HepG2 (cell line): ENCODE data around the gene GSK3A. TPM values are rescaled to one million over a fixed set of nuclear protein-coding genes. Genes with fewer than 3 reads are reported as not detected.

Experiments used
- AGO2 ChIP-seq: fragments of 200-400 bp; formaldehyde crosslinking; optimal IDR thresholded peaks from 2 replicates; pipeline ENCODE3; 2017; ENCODE audit warnings: mild to moderate bottlenecking, low read depth, low read length, moderate library complexity
- DRAP1 ChIP-seq: IDR thresholded peaks from 2 replicates; pipeline ENCODE4 v1.6.1; 2016; ENCODE audit warnings: missing genetic modification reagents, missing compliant biosample characterization
- DZIP1 ChIP-seq: sonication (generic); formaldehyde crosslinking; IDR thresholded peaks from 2 replicates; pipeline ENCODE4 v1.5.0; 2020; ENCODE audit warnings: mild to moderate bottlenecking, missing genetic modification reagents
- MAX ChIP-seq: IDR thresholded peaks from 2 replicates; pipeline ENCODE4 v1.6.1; 2012; ENCODE audit warnings: inconsistent platforms
- MXD4 ChIP-seq: IDR thresholded peaks from 2 replicates; pipeline ENCODE4 v1.6.1; 2016; ENCODE audit warnings: mild to moderate bottlenecking, missing biosample characterization, missing genetic modification reagents
- MXI1 ChIP-seq: IDR thresholded peaks from 3 replicates; pipeline ENCODE4 v1.6.1; 2012; ENCODE audit warnings: low read depth, low read length, inconsistent platforms, borderline replicate concordance
- PAF1 ChIP-seq: IDR thresholded peaks from 2 replicates; pipeline ENCODE4 v1.6.1; 2016; ENCODE audit warnings: missing genetic modification reagents, missing compliant biosample characterization
- RBFOX2 ChIP-seq: fragments of 200-400 bp; formaldehyde crosslinking; IDR thresholded peaks from 2 replicates; pipeline ENCODE4 v1.6.1; 2017; ENCODE audit warnings: low read depth, mild to moderate bottlenecking, low read length
- SAP130 ChIP-seq: IDR thresholded peaks from 2 replicates; pipeline ENCODE4 v1.6.1; 2016; ENCODE audit warnings: low read depth
- SNAI1 ChIP-seq: sonication (generic); formaldehyde crosslinking; IDR thresholded peaks from 2 replicates; pipeline ENCODE4 v1.5.0; 2020; ENCODE audit warnings: mild to moderate bottlenecking, missing genetic modification reagents, borderline replicate concordance
- ZFP37 ChIP-seq: sonication (generic); formaldehyde crosslinking; IDR thresholded peaks from 2 replicates; pipeline ENCODE4 v1.4.0; 2020; ENCODE audit warnings: missing genetic modification reagents, borderline replicate concordance
- ZNF180 ChIP-seq: sonication (generic); formaldehyde crosslinking; IDR thresholded peaks from 2 replicates; pipeline ENCODE4 v1.4.0; 2020; ENCODE audit warnings: low read depth, missing genetic modification reagents, borderline replicate concordance
- ZNF414 ChIP-seq: sonication (generic); formaldehyde crosslinking; IDR thresholded peaks from 2 replicates; pipeline ENCODE4 v1.5.0; 2020; ENCODE audit warnings: missing genetic modification reagents
- ZNF570 ChIP-seq: sonication (generic); formaldehyde crosslinking; IDR thresholded peaks from 2 replicates; pipeline ENCODE4 v1.4.0; 2020; ENCODE audit warnings: mild to moderate bottlenecking, missing genetic modification reagents, borderline replicate concordance
- ZNF574 ChIP-seq: sonication (generic); formaldehyde crosslinking; IDR thresholded peaks from 2 replicates; pipeline ENCODE4 v1.4.0; 2020; ENCODE audit warnings: missing genetic modification reagents
- ZNF687 ChIP-seq: sonication (generic); formaldehyde crosslinking; IDR thresholded peaks from 2 replicates; pipeline ENCODE4 v1.5.1; 2020; ENCODE audit warnings: mild to moderate bottlenecking, missing genetic modification reagents, moderate library complexity
- ZNF746 ChIP-seq: sonication (generic); formaldehyde crosslinking; IDR thresholded peaks from 2 replicates; pipeline ENCODE4 v1.8.0; 2022; ENCODE audit warnings: mild to moderate bottlenecking, missing genetic modification reagents
- polyA plus RNA-seq, 8 experiments: library from polyadenylated mRNA; depleted of rRNA in 3 of 8; stranded (reverse) in 7 of 8; unstranded in 1 of 8; fragments of >200 nt; fragmentation: Illumina TruSeq in 4 of 8; extraction: Trizol in 4 of 8; gene quantifications; 2 replicates each; pipeline versions ENCODE4 v1.2.1 to v1.2.3, GENCODE V29; 2011 to 2016; ENCODE audit warnings: low read depth in 4 of 8, missing spikeins in 1 of 8, mixed read lengths in 1 of 8; ENCODE audit not compliant: insufficient read depth in 1 of 8
- total RNA-seq, 5 experiments: library from RNA; depleted of rRNA; stranded (reverse); fragments of >200 nt; fragmentation: Illumina TruSeq; extraction: Trizol; gene quantifications; 2 replicates each; pipeline ENCODE4 v1.2.3, GENCODE V29; 2016; ENCODE audit warnings: low read depth in 1 of 5

The GSK3A gene
- total and polyA plus RNA-seq, 2 of the 13 experiments (the other 11 are each of a cell fraction or from before 2014, with no cell fraction given): 16.9 to 52.5 TPM

- TF ChIP-seq ZNF687 (CRISPR knock-in tag) (peak; percentile 15; the same call in 1 of the 2 replicates), ZNF180 (no peak), PAF1 (CRISPR knock-in tag) (no peak), MXD4 (0 out of 2 replicates have a peak, but pooled peaks have one; percentile 63), ZNF574 (CRISPR knock-in tag) (0 out of 2 replicates have a peak, but pooled peaks have one; percentile 33), ZNF414 (CRISPR knock-in tag) (peak; percentile 28), AGO2 (peak; percentile 79), DZIP1 (CRISPR knock-in tag) (no peak), SNAI1 (CRISPR knock-in tag) (peak; percentile 14; the same call in 1 of the 2 replicates), RBFOX2 (peak; percentile 65; the same call in 1 of the 2 replicates), SAP130 (peak; percentile 51), MAX (peak; percentile 38; the same call in 1 of the 2 replicates), ZFP37 (CRISPR knock-in tag) (peak; percentile 57; the same call in 1 of the 2 replicates), MXI1 (peak; percentile 29; the same call in 1 of the 3 replicates), ZNF746 (CRISPR knock-in tag) (0 out of 2 replicates have a peak, but pooled peaks have one; percentile 36), DRAP1 (CRISPR knock-in tag) (no peak), ZNF570 (CRISPR knock-in tag) (no peak)
These were observed 25.5 kb downstream of the GSK3A start (continued) for GRCh38 chr19:42216653-42217519.
